ENCODE data around the gene PKM.
"Not testable (repeated sequence)": the region's sequence is repeated elsewhere in the genome, so short reads cannot be mapped to it uniquely, and the experiment has no call there.

The PKM gene

GRCh38 chr15:72275635-72276325 is 44.8 kb upstream of the PKM start:
- H2BK5ac ChIP-seq (ENCODE audit: low read depth, low read length, poor library complexity, severe bottlenecking); H2AK5ac ChIP-seq (ENCODE audit: low read length, severe bottlenecking); H3K9ac ChIP-seq (ENCODE audit: low read length); H3K4me1 ChIP-seq (ENCODE audit: control insufficient read depth, insufficient read depth, low read depth, low read length); H4K8ac ChIP-seq (ENCODE audit: low read length); H2AFZ ChIP-seq (ENCODE audit: low read depth, low read length); H2BK120ac ChIP-seq (ENCODE audit: low read depth, low read length); H3K27me3 ChIP-seq (ENCODE audit: control insufficient read depth in 1 of 2, insufficient read depth in 1 of 2, low read length in 2 of 2); H3K4ac ChIP-seq (ENCODE audit: low read depth in 1 of 2, low read length in 2 of 2); H2BK12ac ChIP-seq (ENCODE audit: low read length in 2 of 2); DNase-seq; H3K23ac ChIP-seq (ENCODE audit: low read length in 2 of 2); H3K79me1 ChIP-seq (replicated peaks; ENCODE audit: low read length, poor library complexity, severe bottlenecking); H3K14ac ChIP-seq (ENCODE audit: low read length in 2 of 2); H3K18ac ChIP-seq (ENCODE audit: low read depth in 1 of 2, low read length in 2 of 2); H3K27ac ChIP-seq (ENCODE audit: low read length, poor library complexity, severe bottlenecking); H3K36me3 ChIP-seq (ENCODE audit: control insufficient read depth in 1 of 2, insufficient read depth in 2 of 2, low read depth in 1 of 2, low read length in 2 of 2); H3K9me3 ChIP-seq (ENCODE audit: control insufficient read depth, low read length); H3K4me2 ChIP-seq (ENCODE audit: low read length, poor library complexity, severe bottlenecking); H2BK15ac ChIP-seq (ENCODE audit: low read depth, poor library complexity, severe bottlenecking); H4K91ac ChIP-seq (ENCODE audit: low read length); H3K4me3 ChIP-seq (ENCODE audit: insufficient read depth in 1 of 2, low read depth in 1 of 2, low read length in 2 of 2): not testable (repeated sequence)

- Histone ChIP-seq H3K4me2 (ENCODE audit: low read length, poor library complexity, severe bottlenecking) (peak overlapping the region; percentile 48), H3K23ac (ENCODE audit: low read length in 2 of 2) (no peak overlapping the region), H2BK120ac (ENCODE audit: low read depth, low read length) (no peak overlapping the region), H3K27ac (ENCODE audit: low read length, poor library complexity, severe bottlenecking) (peak overlapping the region; percentile 7), H3K36me3 (ENCODE audit: control insufficient read depth in 1 of 2, insufficient read depth in 2 of 2, low read depth in 1 of 2, low read length in 2 of 2) (peaks cover 6 to 26% of the 10 kb centered on the region in 2 experiments), H3K79me1 (replicated peaks; ENCODE audit: low read length, poor library complexity, severe bottlenecking) (peaks cover 20% of the 10 kb centered on the region), H2AK5ac (ENCODE audit: low read length, severe bottlenecking) (no peak overlapping the region), H3K4ac (ENCODE audit: low read depth in 1 of 2, low read length in 2 of 2) (peak overlapping the region in 1 of 2 experiments; percentile 40), H3K18ac (ENCODE audit: low read depth in 1 of 2, low read length in 2 of 2) (peak overlapping the region; percentile 5 to 43), H2AFZ (ENCODE audit: low read depth, low read length) (peak overlapping the region; percentile 49), H3K9ac (ENCODE audit: low read length) (peak overlapping the region; percentile 75), H2BK5ac (ENCODE audit: low read depth, low read length, poor library complexity, severe bottlenecking) (no peak overlapping the region), H4K91ac (ENCODE audit: low read length) (no peak overlapping the region), H3K4me3 (ENCODE audit: insufficient read depth in 1 of 2, low read depth in 1 of 2, low read length in 2 of 2) (peak overlapping the region; percentile 23 to 66), H3K14ac (ENCODE audit: low read length in 2 of 2) (no peak overlapping the region), H4K8ac (ENCODE audit: low read length) (peak overlapping the region; percentile 14), H2BK15ac (ENCODE audit: low read depth, poor library complexity, severe bottlenecking) (no peak overlapping the region), H2BK12ac (ENCODE audit: low read length in 2 of 2) (no peak overlapping the region), H3K4me1 (ENCODE audit: control insufficient read depth, insufficient read depth, low read depth, low read length) (peaks cover 3% of the 10 kb centered on the region), H3K9me3 (ENCODE audit: control insufficient read depth, low read length) (no peaks in the 10 kb centered on the region), H3K27me3 (ENCODE audit: control insufficient read depth in 1 of 2, insufficient read depth in 1 of 2, low read length in 2 of 2) (peaks cover 0 to 6% of the 10 kb centered on the region in 2 experiments)
- WGBS: 42% methylated on average over 7 of the region's 10 CpGs
- no peak for DNase-seq
These were observed 42.0 kb upstream of the PKM start for GRCh38 chr15:72272997-72273352.

DNA sequence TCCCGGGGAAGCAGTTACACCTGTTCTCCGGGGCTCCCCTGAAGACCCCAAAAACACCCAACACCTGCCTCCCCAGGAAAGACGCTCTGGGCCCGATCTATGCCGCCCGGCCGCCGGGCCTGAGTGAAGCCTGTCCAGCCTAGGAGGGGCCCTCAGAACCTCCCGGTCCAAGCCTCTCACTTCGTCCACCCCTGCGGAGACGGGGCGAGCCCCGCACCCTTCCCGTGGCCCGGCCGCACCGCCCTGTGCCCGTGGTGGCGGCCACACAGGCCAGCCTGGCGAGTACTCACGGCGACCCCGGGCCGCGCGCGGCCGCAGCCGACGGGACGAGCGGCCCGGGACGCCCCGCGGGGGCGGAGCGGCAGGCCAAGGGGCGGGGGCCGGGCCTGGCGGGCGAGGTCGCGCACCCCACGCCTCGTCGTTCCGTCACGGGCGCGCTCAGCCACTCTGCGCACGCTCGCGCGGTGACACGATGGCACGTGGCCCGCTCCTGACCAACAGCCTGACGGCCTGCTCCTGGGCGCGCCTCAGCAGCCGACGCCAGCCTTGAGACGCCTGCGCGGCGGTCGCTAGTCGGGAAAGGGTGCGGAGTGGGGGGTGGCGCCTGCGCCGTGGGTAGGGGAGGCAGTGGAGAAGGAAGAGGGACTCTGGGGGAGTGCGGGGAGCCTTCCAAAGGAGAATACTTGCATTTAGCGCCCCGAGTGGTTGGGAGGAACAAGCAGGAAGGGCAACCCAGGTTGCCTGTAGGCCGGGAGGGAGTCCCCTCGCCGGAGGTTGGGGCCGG is 41.4 kb upstream of the PKM start, which contains the start of gene PARP6:
Gene PARP6, minus strand, starts transcription at position 342 of the 784 bp plus-strand sequence. CDS start 5,077 bp downstream, outside the sequence.
- H2AK5ac ChIP-seq (ENCODE audit: low read length, severe bottlenecking): peak within 1 kb of the TSS; percentile 21
- H3K4me3 ChIP-seq (ENCODE audit: insufficient read depth in 1 of 2, low read depth in 1 of 2, low read length in 2 of 2): peak within 1 kb of the TSS; percentile 93 to 96
- H4K8ac ChIP-seq (ENCODE audit: low read length): peak within 1 kb of the TSS; percentile 98
- under 1% methylated on average over 77 of the region's 82 CpGs for WGBS
- peaks cover 24% of the 10 kb centered on the region for H3K79me1 ChIP-seq (replicated peaks; ENCODE audit: low read length, poor library complexity, severe bottlenecking)
- H2BK12ac ChIP-seq (ENCODE audit: low read length in 2 of 2): peak within 1 kb of the TSS in 1 of 2 experiments; percentile 63
- peaks cover 3% of the 10 kb centered on the region for H3K4me1 ChIP-seq (ENCODE audit: control insufficient read depth, insufficient read depth, low read depth, low read length)
- H3K4ac ChIP-seq (ENCODE audit: low read depth in 1 of 2, low read length in 2 of 2): peak within 1 kb of the TSS; percentile 75 to 99
- peak within 1 kb of the TSS; percentile 61 for H2BK120ac ChIP-seq (ENCODE audit: low read depth, low read length)
- no peak within 1 kb of the TSS for H3K23ac ChIP-seq (ENCODE audit: low read length in 2 of 2)
- H3K18ac ChIP-seq (ENCODE audit: low read depth in 1 of 2, low read length in 2 of 2): peak within 1 kb of the TSS; percentile 89 to 97
- H2BK15ac ChIP-seq (ENCODE audit: low read depth, poor library complexity, severe bottlenecking): peak within 1 kb of the TSS; percentile 67
- peak within 1 kb of the TSS; percentile 27 for H3K27ac ChIP-seq (ENCODE audit: low read length, poor library complexity, severe bottlenecking)
- peak within 1 kb of the TSS; percentile 83 for H4K91ac ChIP-seq (ENCODE audit: low read length)
- peak within 1 kb of the TSS; percentile 80 for H2AFZ ChIP-seq (ENCODE audit: low read depth, low read length)
- peak; percentile 98 for DNase-seq
- H3K9me3 ChIP-seq (ENCODE audit: control insufficient read depth, low read length): no peaks in the 10 kb centered on the region
- H3K4me2 ChIP-seq (ENCODE audit: low read length, poor library complexity, severe bottlenecking): peak within 1 kb of the TSS; percentile 86
- H3K27me3 ChIP-seq (ENCODE audit: control insufficient read depth in 1 of 2, insufficient read depth in 1 of 2, low read length in 2 of 2): peaks cover 0 to 6% of the 10 kb centered on the region in 2 experiments
- H3K36me3 ChIP-seq (ENCODE audit: control insufficient read depth in 1 of 2, insufficient read depth in 2 of 2, low read depth in 1 of 2, low read length in 2 of 2): peaks cover 10 to 32% of the 10 kb centered on the region in 2 experiments
- peak within 1 kb of the TSS in 1 of 2 experiments; percentile 74 for H3K14ac ChIP-seq (ENCODE audit: low read length in 2 of 2)
- H2BK5ac ChIP-seq (ENCODE audit: low read depth, low read length, poor library complexity, severe bottlenecking): peak within 1 kb of the TSS; percentile 63
- peak within 1 kb of the TSS; percentile 95 for H3K9ac ChIP-seq (ENCODE audit: low read length)

GRCh38 chr15:72271895-72272212 is 40.9 kb upstream of the PKM start:
- peak overlapping the region; percentile 21 for H2AK5ac ChIP-seq (ENCODE audit: low read length, severe bottlenecking)

More at GRCh38 chr15:72271895-72272212, 40.9 kb upstream of the PKM start:
- H3K27ac ChIP-seq (ENCODE audit: low read length, poor library complexity, severe bottlenecking): peak overlapping the region; percentile 27
- peak overlapping the region; percentile 93 to 96 for H3K4me3 ChIP-seq (ENCODE audit: insufficient read depth in 1 of 2, low read depth in 1 of 2, low read length in 2 of 2)
- peak overlapping the region in 1 of 2 experiments; percentile 63 for H2BK12ac ChIP-seq (ENCODE audit: low read length in 2 of 2)
- peak overlapping the region; percentile 75 to 99 for H3K4ac ChIP-seq (ENCODE audit: low read depth in 1 of 2, low read length in 2 of 2)
- H3K4me1 ChIP-seq (ENCODE audit: control insufficient read depth, insufficient read depth, low read depth, low read length): peaks cover 3% of the 10 kb centered on the region
- peak overlapping the region; percentile 95 for H3K9ac ChIP-seq (ENCODE audit: low read length)
- peak overlapping the region; percentile 98 for H4K8ac ChIP-seq (ENCODE audit: low read length)
- H2BK5ac ChIP-seq (ENCODE audit: low read depth, low read length, poor library complexity, severe bottlenecking): no peak overlapping the region
- H4K91ac ChIP-seq (ENCODE audit: low read length): no peak overlapping the region
- no peak overlapping the region for H2BK120ac ChIP-seq (ENCODE audit: low read depth, low read length)
- no peak overlapping the region for H3K23ac ChIP-seq (ENCODE audit: low read length in 2 of 2)
- H2AFZ ChIP-seq (ENCODE audit: low read depth, low read length): peak overlapping the region; percentile 80
- WGBS: 8% methylated on average over 13 of the region's 13 CpGs
- no peaks in the 10 kb centered on the region for H3K9me3 ChIP-seq (ENCODE audit: control insufficient read depth, low read length)
- peak overlapping the region; percentile 67 for H2BK15ac ChIP-seq (ENCODE audit: low read depth, poor library complexity, severe bottlenecking)
- peaks cover 13 to 37% of the 10 kb centered on the region in 2 experiments for H3K36me3 ChIP-seq (ENCODE audit: control insufficient read depth in 1 of 2, insufficient read depth in 2 of 2, low read depth in 1 of 2, low read length in 2 of 2)
- peak; percentile 27 for DNase-seq
- peak overlapping the region; percentile 86 for H3K4me2 ChIP-seq (ENCODE audit: low read length, poor library complexity, severe bottlenecking)
- peaks cover 27% of the 10 kb centered on the region for H3K79me1 ChIP-seq (replicated peaks; ENCODE audit: low read length, poor library complexity, severe bottlenecking)
- H3K18ac ChIP-seq (ENCODE audit: low read depth in 1 of 2, low read length in 2 of 2): peak overlapping the region; percentile 89 to 97
- no peak overlapping the region for H3K14ac ChIP-seq (ENCODE audit: low read length in 2 of 2)
- H3K27me3 ChIP-seq (ENCODE audit: control insufficient read depth in 1 of 2, insufficient read depth in 1 of 2, low read length in 2 of 2): peaks cover 0 to 6% of the 10 kb centered on the region in 2 experiments

Data from mesenchymal stem cell (in vitro differentiated cells and primary cell).